ENCODE results near the gene COL8A2.
A peak's percentile ranks its signal among the peaks of the same experiment; 100 is the strongest.

COL8A2 gene

GRCh38 chr1:36109041-36109679 lies 15.9 kb downstream of the COL8A2 start:
- no peak for DNase-seq

GRCh38 chr1:36108314-36108713 lies 16.7 kb downstream of the COL8A2 start:
- no peak for DNase-seq

- no peak for DNase-seq
Measured at GRCh38 chr1:36107394-36107793, 17.6 kb downstream of the COL8A2 start.

GRCh38 chr1:36106269-36106668 lies 18.8 kb downstream of the COL8A2 start:
- DNase-seq, result no peak

- DNase-seq, result no peak
Measured at GRCh38 chr1:36101546-36101945, 23.5 kb downstream of the COL8A2 start.

- no peak for DNase-seq
Measured at GRCh38 chr1:36100376-36100775, 24.6 kb downstream of the COL8A2 start.

- DNase-seq, result peak; percentile 61
Measured at GRCh38 chr1:36099681-36100341, 25.2 kb downstream of the COL8A2 start.

- DNase-seq, result no peak
Measured at GRCh38 chr1:36098650-36099365, 26.2 kb downstream of the COL8A2 start.

GRCh38 chr1:36097693-36098585 lies 27.1 kb downstream of the COL8A2 start:
- no peak for DNase-seq

GRCh38 chr1:36096500-36097432 lies 28.3 kb downstream of the COL8A2 start:
- DNase-seq, result no peak

GRCh38 chr1:36095760-36096405 lies 29.1 kb downstream of the COL8A2 start:
- no peak for DNase-seq

GRCh38 chr1:36094621-36095061 lies 30.4 kb downstream of the COL8A2 start:
- no peak for DNase-seq

- no peak for DNase-seq
Measured at GRCh38 chr1:36093929-36094328, 31.1 kb downstream of the COL8A2 start.

GRCh38 chr1:36093226-36093625 lies 31.8 kb downstream of the COL8A2 start:
- no peak for DNase-seq

GRCh38 chr1:36092798-36093185 lies 32.2 kb downstream of the COL8A2 start:
- DNase-seq, result no peak

GRCh38 chr1:36092166-36092797 lies 32.7 kb downstream of the COL8A2 start:
- DNase-seq, result no peak

- DNase-seq, result no peak
Measured at GRCh38 chr1:36091698-36092097, 33.3 kb downstream of the COL8A2 start.

- DNase-seq, result no peak
Measured at GRCh38 chr1:36091141-36091540, 33.9 kb downstream of the COL8A2 start.

- no peak for DNase-seq
Measured at GRCh38 chr1:36089393-36090121, 35.5 kb downstream of the COL8A2 start.
